Measurements from ENCODE around the gene NUAK1.

The NUAK1 gene

DNA sequence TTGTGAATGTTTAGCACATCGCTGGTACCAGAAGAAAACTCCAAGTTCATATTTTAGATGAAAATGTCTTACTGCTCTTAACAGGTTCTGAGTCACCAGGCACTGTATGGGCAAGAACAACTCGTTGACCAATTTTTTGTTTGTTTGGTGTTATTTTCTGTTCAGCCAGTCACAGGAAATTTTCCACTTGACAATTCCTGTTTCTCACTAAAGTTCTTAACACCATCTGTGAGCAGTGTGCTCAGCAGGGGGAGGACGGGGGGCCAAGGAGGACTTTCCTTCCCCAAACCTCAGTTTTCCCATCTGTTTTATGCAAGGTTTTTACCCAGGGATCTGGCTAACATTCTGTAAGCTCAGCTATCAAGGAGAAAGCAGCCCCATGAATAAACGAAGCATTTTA lies 3.0 kb downstream of the NUAK1 start:
- no peak for DNase-seq
- no peak overlapping the region for H3K4me3 ChIP-seq (ENCODE audit: low read depth, low read length)
- no peak overlapping the region for H3K27ac ChIP-seq

DNA sequence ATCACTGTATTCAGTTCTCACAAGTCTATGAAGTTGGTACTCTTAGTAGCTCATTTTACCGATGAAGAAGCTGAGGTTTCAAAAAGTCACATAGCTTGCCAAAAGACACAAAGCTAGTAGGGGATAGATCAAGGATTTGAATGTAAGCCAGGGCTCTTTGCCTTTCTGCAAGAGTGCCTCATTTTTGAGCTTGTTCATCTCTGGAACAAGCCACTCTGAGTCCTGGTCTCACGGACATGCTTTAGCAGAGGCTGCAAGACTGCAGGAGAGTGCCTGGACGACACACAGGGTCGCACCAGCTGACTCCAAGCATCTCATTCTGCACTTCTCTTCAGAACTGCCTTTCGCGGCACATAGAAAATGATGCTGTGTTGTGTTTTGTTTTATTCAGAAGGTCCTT lies 3.7 kb downstream of the NUAK1 start:
- no peak overlapping the region for H3K4me3 ChIP-seq (ENCODE audit: low read depth, low read length)
- no peaks in the 10 kb centered on the region for H3K9me3 ChIP-seq (ENCODE audit: severe bottlenecking)
- TF ChIP-seq, protein P1, sequence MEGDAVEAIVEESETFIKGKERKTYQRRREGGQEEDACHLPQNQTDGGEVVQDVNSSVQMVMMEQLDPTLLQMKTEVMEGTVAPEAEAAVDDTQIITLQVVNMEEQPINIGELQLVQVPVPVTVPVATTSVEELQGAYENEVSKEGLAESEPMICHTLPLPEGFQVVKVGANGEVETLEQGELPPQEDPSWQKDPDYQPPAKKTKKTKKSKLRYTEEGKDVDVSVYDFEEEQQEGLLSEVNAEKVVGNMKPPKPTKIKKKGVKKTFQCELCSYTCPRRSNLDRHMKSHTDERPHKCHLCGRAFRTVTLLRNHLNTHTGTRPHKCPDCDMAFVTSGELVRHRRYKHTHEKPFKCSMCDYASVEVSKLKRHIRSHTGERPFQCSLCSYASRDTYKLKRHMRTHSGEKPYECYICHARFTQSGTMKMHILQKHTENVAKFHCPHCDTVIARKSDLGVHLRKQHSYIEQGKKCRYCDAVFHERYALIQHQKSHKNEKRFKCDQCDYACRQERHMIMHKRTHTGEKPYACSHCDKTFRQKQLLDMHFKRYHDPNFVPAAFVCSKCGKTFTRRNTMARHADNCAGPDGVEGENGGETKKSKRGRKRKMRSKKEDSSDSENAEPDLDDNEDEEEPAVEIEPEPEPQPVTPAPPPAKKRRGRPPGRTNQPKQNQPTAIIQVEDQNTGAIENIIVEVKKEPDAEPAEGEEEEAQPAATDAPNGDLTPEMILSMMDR (IDR thresholded peaks at IDR 0.05; ENCODE audit: low read depth, low read length), result no peak
- H3K27ac ChIP-seq, result no peak overlapping the region
- no peak for DNase-seq
- H3K27me3 ChIP-seq (ENCODE audit: insufficient read depth, low read depth, severe bottlenecking), result peaks cover 24% of the 10 kb centered on the region
- no peaks in the 10 kb centered on the region for H3K36me3 ChIP-seq

More for the DNA sequence above, 3.0 kb downstream of the NUAK1 start:
- no peaks in the 10 kb centered on the region for H3K9me3 ChIP-seq (ENCODE audit: severe bottlenecking)
- TF ChIP-seq, protein P1 (IDR thresholded peaks at IDR 0.05; ENCODE audit: low read depth, low read length), result no peak
- peaks cover 24% of the 10 kb centered on the region for H3K27me3 ChIP-seq (ENCODE audit: insufficient read depth, low read depth, severe bottlenecking)
- H3K36me3 ChIP-seq, result no peaks in the 10 kb centered on the region

DNA sequence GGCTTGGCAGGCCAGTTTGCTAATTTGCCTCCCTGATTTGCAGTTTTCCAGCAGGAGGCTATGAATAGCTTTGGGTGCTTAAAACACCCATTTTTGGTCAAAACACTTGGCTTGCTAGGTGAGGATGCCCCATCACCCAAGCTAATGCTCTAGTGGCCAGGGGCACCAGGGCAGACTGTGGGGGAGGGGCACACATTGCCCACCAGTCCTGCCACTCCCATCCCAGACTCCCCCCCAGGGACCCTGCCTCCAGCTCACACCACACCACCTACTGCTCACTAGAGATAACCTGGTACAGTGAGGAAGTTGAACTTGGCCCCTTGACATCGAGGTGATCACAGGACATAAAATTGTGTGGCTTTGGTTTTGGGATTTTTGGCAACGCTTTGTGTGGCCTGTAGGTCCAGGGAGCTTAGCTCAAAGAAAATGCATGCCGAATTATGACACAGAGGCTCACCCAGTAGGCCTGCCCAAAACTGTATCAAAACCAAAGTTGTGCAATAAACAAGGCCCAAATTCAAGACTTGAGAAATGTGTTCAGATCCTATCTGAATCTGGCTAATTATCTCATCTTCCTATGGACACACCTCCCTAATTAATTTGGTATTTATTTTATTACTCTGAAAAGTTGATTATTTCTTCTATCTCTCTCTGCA lies 4.3 kb downstream of the NUAK1 start:
- Histone ChIP-seq H3K27me3 (ENCODE audit: insufficient read depth, low read depth, severe bottlenecking) (peaks cover 24% of the 10 kb centered on the region), H3K4me3 (ENCODE audit: low read depth, low read length) (no peak overlapping the region), H3K36me3 (no peaks in the 10 kb centered on the region), H3K9me3 (ENCODE audit: severe bottlenecking) (no peaks in the 10 kb centered on the region), H3K27ac (no peak overlapping the region)
- DNase-seq, result no peak
- TF ChIP-seq, protein P1 (IDR thresholded peaks at IDR 0.05; ENCODE audit: low read depth, low read length), result no peak

GRCh38 chr12:106133136-106134087 lies 5.3 kb downstream of the NUAK1 start:
- H3K4me3 ChIP-seq (ENCODE audit: low read depth, low read length), result no peak overlapping the region
- H3K36me3 ChIP-seq, result no peaks in the 10 kb centered on the region
- no peak for DNase-seq
- H3K27ac ChIP-seq, result no peak overlapping the region
- H3K9me3 ChIP-seq (ENCODE audit: severe bottlenecking), result no peaks in the 10 kb centered on the region
- TF ChIP-seq, protein P1 (IDR thresholded peaks at IDR 0.05; ENCODE audit: low read depth, low read length), result no peak
- peaks cover 22% of the 10 kb centered on the region for H3K27me3 ChIP-seq (ENCODE audit: insufficient read depth, low read depth, severe bottlenecking)

GRCh38 chr12:106132175-106133135 lies 6.3 kb downstream of the NUAK1 start:
- Histone ChIP-seq H3K27me3 (ENCODE audit: insufficient read depth, low read depth, severe bottlenecking) (peaks cover 13% of the 10 kb centered on the region), H3K27ac (no peak overlapping the region), H3K9me3 (ENCODE audit: severe bottlenecking) (no peaks in the 10 kb centered on the region), H3K36me3 (no peaks in the 10 kb centered on the region), H3K4me3 (ENCODE audit: low read depth, low read length) (no peak overlapping the region)
- DNase-seq, result no peak
- TF ChIP-seq, protein P1 (IDR thresholded peaks at IDR 0.05; ENCODE audit: low read depth, low read length), result no peak

Data from WERI-Rb-1 (cell line).